ENCODE measurements around the gene DAP.
A peak's percentile ranks its signal among the peaks of the same experiment; 100 is the strongest.
"Not testable (repeated sequence)": the region's sequence is repeated elsewhere in the genome, so short reads cannot be mapped to it uniquely, and the experiment has no call there.

Gene DAP

GRCh38 chr5:10633271-10634049, 127.6 kb downstream of the DAP start:
- Histone ChIP-seq H3K9ac (ENCODE audit: low read length) (peak overlapping the region; percentile 2; the same call in 1 of the 2 replicates), H2AFZ (ENCODE audit: low read depth, low read length, severe bottlenecking) (no peak overlapping the region), H3K4me3 (ENCODE audit: insufficient read depth, low read length, poor library complexity, severe bottlenecking) (no peak overlapping the region), H3K9me2 (replicated peaks; ENCODE audit: insufficient read depth, low read length) (no peaks in the 10 kb centered on the region), H3K36me3 (ENCODE audit: low read length) (no peaks in the 10 kb centered on the region), H4K20me1 (ENCODE audit: low read depth, low read length) (no peaks in the 10 kb centered on the region), H3K4me2 (ENCODE audit: low read depth, low read length, poor library complexity, severe bottlenecking) (peak overlapping the region; percentile 28), H3K79me2 (ENCODE audit: insufficient read depth, low read length) (peaks cover 48% of the 10 kb centered on the region), H3F3A (ENCODE audit: insufficient read depth) (peaks cover 16% of the 10 kb centered on the region), H3K9me3 (ENCODE audit: insufficient read depth, low read length) (no peaks in the 10 kb centered on the region), H3K27ac (ENCODE audit: low read depth, low read length) (peak overlapping the region; percentile 57), H3K27me3 (ENCODE audit: low read length) (no peaks in the 10 kb centered on the region)
- TF ChIP-seq CTCF (IDR thresholded peaks at IDR 0.05; ENCODE audit: insufficient read depth, low read length, poor library complexity, severe bottlenecking) (no peak), EZH2phosphoT487 (conservative IDR thresholded peaks at IDR 0.05; ENCODE audit: low read length) (no peak)

- Histone ChIP-seq H3K4me2 (ENCODE audit: low read depth, low read length, poor library complexity, severe bottlenecking) (peak overlapping the region; percentile 58), H3K9me3 (ENCODE audit: insufficient read depth, low read length) (no peaks in the 10 kb centered on the region), H2AFZ (ENCODE audit: low read depth, low read length, severe bottlenecking) (no peak overlapping the region), H3K36me3 (ENCODE audit: low read length) (no peaks in the 10 kb centered on the region), H3F3A (ENCODE audit: insufficient read depth) (peaks cover 20% of the 10 kb centered on the region), H4K20me1 (ENCODE audit: low read depth, low read length) (no peaks in the 10 kb centered on the region), H3K27ac (ENCODE audit: low read depth, low read length) (peak overlapping the region; percentile 86), H3K27me3 (ENCODE audit: low read length) (no peaks in the 10 kb centered on the region), H3K4me3 (ENCODE audit: insufficient read depth, low read length, poor library complexity, severe bottlenecking) (peak overlapping the region; percentile 3), H3K9ac (ENCODE audit: low read length) (peak overlapping the region; percentile 45), H3K79me2 (ENCODE audit: insufficient read depth, low read length) (peaks cover 46% of the 10 kb centered on the region), H3K9me2 (replicated peaks; ENCODE audit: insufficient read depth, low read length) (no peaks in the 10 kb centered on the region)
- TF ChIP-seq CTCF (IDR thresholded peaks at IDR 0.05; ENCODE audit: insufficient read depth, low read length, poor library complexity, severe bottlenecking) (no peak), EZH2phosphoT487 (conservative IDR thresholded peaks at IDR 0.05; ENCODE audit: low read length) (no peak)
Observed at GRCh38 chr5:10632110-10632761, 128.8 kb downstream of the DAP start.

GRCh38 chr5:10631316-10631996, 129.6 kb downstream of the DAP start:
- H3K9me2 ChIP-seq (replicated peaks; ENCODE audit: insufficient read depth, low read length) = no peaks in the 10 kb centered on the region
- peaks cover 46% of the 10 kb centered on the region for H3K79me2 ChIP-seq (ENCODE audit: insufficient read depth, low read length)
- H3K9me3 ChIP-seq (ENCODE audit: insufficient read depth, low read length) = no peaks in the 10 kb centered on the region
- H3K27ac ChIP-seq (ENCODE audit: low read depth, low read length) = peak overlapping the region; percentile 86
- TF ChIP-seq CTCF (IDR thresholded peaks at IDR 0.05; ENCODE audit: insufficient read depth, low read length, poor library complexity, severe bottlenecking) (no peak), EZH2phosphoT487 (conservative IDR thresholded peaks at IDR 0.05; ENCODE audit: low read length) (no peak)
- H3K4me2 ChIP-seq (ENCODE audit: low read depth, low read length, poor library complexity, severe bottlenecking) = peak overlapping the region; percentile 58
- H3K9ac ChIP-seq (ENCODE audit: low read length) = peak overlapping the region; percentile 45
- H3K4me3 ChIP-seq (ENCODE audit: insufficient read depth, low read length, poor library complexity, severe bottlenecking) = peak overlapping the region; percentile 3
- H3K36me3 ChIP-seq (ENCODE audit: low read length) = no peaks in the 10 kb centered on the region
- H2AFZ ChIP-seq (ENCODE audit: low read depth, low read length, severe bottlenecking) = no peak overlapping the region
- H3K27me3 ChIP-seq (ENCODE audit: low read length) = no peaks in the 10 kb centered on the region
- H3F3A ChIP-seq (ENCODE audit: insufficient read depth) = peaks cover 24% of the 10 kb centered on the region
- no peaks in the 10 kb centered on the region for H4K20me1 ChIP-seq (ENCODE audit: low read depth, low read length)

GRCh38 chr5:10630744-10631143, 130.3 kb downstream of the DAP start:
- H3K9me3 ChIP-seq (ENCODE audit: insufficient read depth, low read length); H3K36me3 ChIP-seq (ENCODE audit: low read length); H3K4me3 ChIP-seq (ENCODE audit: insufficient read depth, low read length, poor library complexity, severe bottlenecking); H2AFZ ChIP-seq (ENCODE audit: low read depth, low read length, severe bottlenecking); H3K9me2 ChIP-seq (replicated peaks; ENCODE audit: insufficient read depth, low read length); H3K27me3 ChIP-seq (ENCODE audit: low read length); H4K20me1 ChIP-seq (ENCODE audit: low read depth, low read length): not testable (repeated sequence)
- Histone ChIP-seq H3K27ac (ENCODE audit: low read depth, low read length) (peak overlapping the region; percentile 86), H3K9ac (ENCODE audit: low read length) (peak overlapping the region; percentile 45), H3K79me2 (ENCODE audit: insufficient read depth, low read length) (peaks cover 44% of the 10 kb centered on the region), H3K4me2 (ENCODE audit: low read depth, low read length, poor library complexity, severe bottlenecking) (peak overlapping the region; percentile 58), H3F3A (ENCODE audit: insufficient read depth) (peaks cover 24% of the 10 kb centered on the region)

Data from SU-DHL-6 (cell line).